HepG2 (cell line): Measurements from ENCODE around the gene CFAP61. TPM values are rescaled to one million over a fixed set of nuclear protein-coding genes. Genes with fewer than 3 reads are reported as not detected.

Experiments
- ATAC-seq: fragments of 200-7000 bp; cut with Tn5 transposase; 3 replicates; pipeline ENCODE4 v1.9.1; 2020; ENCODE audit warnings: mild to moderate bottlenecking, moderate library complexity
- BruUV-seq: library from RNA; stranded (reverse); fragments of 400-500 nt; replicated peaks from 2 replicates; lab custom pipeline; 2021; lab: Mats Ljungman, UMichigan
- CTCF ChIA-PET: fragments of 300-600 bp; formaldehyde crosslinking; extraction: SDS; loops from one replicate; lab custom pipeline; 2021; ENCODE audit warnings: low total read pairs, inconsistent platforms, low intra/inter-chr PET ratio; lab: Yijun Ruan, JAX
- POLR2A ChIA-PET: fragments of 350-600 bp; sonication (Branson Sonifier 250); formaldehyde crosslinking; loops from one replicate; lab custom pipeline; 2020; ENCODE audit warnings: antibody characterized with exemption, inconsistent platforms; lab: Yijun Ruan, JAX
- DNase-seq: peaks from one replicate; pipeline ENCODE4 v3.0.0-alpha.2; 2015; ENCODE audit warnings: low spot score
- FAIRE-seq: peaks from 3 replicates; lab custom pipeline; 2011; peaks lifted over from hg19 to GRCh38; lab: Jason Lieb, UNC
- H2AFZ ChIP-seq: one replicate; pipeline ENCODE4 v1.6.1; 2011; ENCODE audit warnings: low read length, inconsistent platforms
- H3K27ac ChIP-seq: fragments of 300-600 bp; 3 replicates; pipeline ENCODE4 v1.8.0; 2011; ENCODE audit warnings: mixed run types, mild to moderate bottlenecking, mixed read lengths, low read length, inconsistent platforms; ENCODE audit not compliant: insufficient read depth; ENCODE audit errors: extremely low read length
- H3K27me3 ChIP-seq, 2 experiments: fragments of 200-600 bp in 1 of 2; 2 replicates in 1 of 2; 3 replicates in 1 of 2; pipeline versions ENCODE4 v1.6.0 to v1.8.0; 2011; ENCODE audit warnings: low read length in 2 of 2, mild to moderate bottlenecking in 2 of 2, moderate library complexity in 2 of 2, inconsistent platforms in 1 of 2; ENCODE audit not compliant: insufficient read depth in 2 of 2, control insufficient read depth in 1 of 2
- H3K36me3 ChIP-seq, 2 experiments: fragments of 200-600 bp in 1 of 2; replicated peaks in 1 of 2; 2 replicates in 1 of 2; 3 replicates in 1 of 2; pipeline versions ENCODE4 v1.5.1 to v1.8.0; 2011; ENCODE audit warnings: low read length in 2 of 2, inconsistent platforms in 1 of 2; ENCODE audit not compliant: insufficient read depth in 2 of 2, control insufficient read depth in 1 of 2
- H3K4me1 ChIP-seq: 2 replicates; pipeline ENCODE4 v1.5.1; 2012; ENCODE audit warnings: low read length, inconsistent platforms; ENCODE audit not compliant: insufficient read depth
- H3K4me2 ChIP-seq: 2 replicates; pipeline ENCODE4 v1.6.0; 2011; ENCODE audit warnings: low read depth, low read length, inconsistent platforms
- H3K4me3 ChIP-seq, 3 experiments: fragments of 200-600 bp in 1 of 3; sonication (generic), shearing (Covaris generic) in 1 of 3; replicated peaks in 1 of 3; 2 replicates each; pipeline ENCODE4 v1.5.1; 2011 to 2016; ENCODE audit warnings: low read length in 3 of 3, inconsistent platforms in 2 of 3, low read depth in 2 of 3, mild to moderate bottlenecking in 2 of 3, control low read depth in 1 of 3, mixed read lengths in 1 of 3; ENCODE audit not compliant: insufficient read depth in 1 of 3
- H3K79me2 ChIP-seq: one replicate; pipeline ENCODE4 v1.6.1; 2011; ENCODE audit warnings: low read length, inconsistent platforms; ENCODE audit not compliant: insufficient read depth
- H3K9ac ChIP-seq: 2 replicates; pipeline ENCODE4 v1.6.0; 2011; ENCODE audit warnings: mild to moderate bottlenecking, low read depth, low read length, inconsistent platforms; ENCODE audit not compliant: insufficient read depth
- H3K9me3 ChIP-seq: 2 replicates; pipeline ENCODE4 v1.5.1; 2012; ENCODE audit warnings: mild to moderate bottlenecking, low read length
- H4K20me1 ChIP-seq: 2 replicates; pipeline ENCODE4 v1.6.0; 2011; ENCODE audit warnings: inconsistent platforms, mild to moderate bottlenecking, low read length, moderate library complexity; ENCODE audit not compliant: insufficient read depth
- HOXD1 ChIP-seq: sonication (generic); formaldehyde crosslinking; IDR thresholded peaks from 2 replicates; pipeline ENCODE4 v1.5.0; 2020; ENCODE audit warnings: missing genetic modification reagents
- JUNB ChIP-seq: sonication (generic); formaldehyde crosslinking; IDR thresholded peaks from 2 replicates; pipeline ENCODE4 v1.8.0; 2022; ENCODE audit warnings: missing genetic modification reagents, mild to moderate bottlenecking, borderline replicate concordance
- NFE2 ChIP-seq: sonication (generic); formaldehyde crosslinking; IDR thresholded peaks from 2 replicates; pipeline ENCODE4 v1.4.0; 2020; ENCODE audit warnings: missing genetic modification reagents
- RARG ChIP-seq: sonication (generic); formaldehyde crosslinking; IDR thresholded peaks from 2 replicates; pipeline ENCODE4 v1.4.0; 2020; ENCODE audit warnings: low read depth, mild to moderate bottlenecking, missing genetic modification reagents
- ZBTB10 ChIP-seq: sonication (generic); formaldehyde crosslinking; IDR thresholded peaks from 2 replicates; pipeline ENCODE4 v1.4.0; 2020; ENCODE audit warnings: missing genetic modification reagents, borderline replicate concordance
- ZNF800 ChIP-seq: sonication (generic); formaldehyde crosslinking; IDR thresholded peaks from 2 replicates; pipeline ENCODE4 v1.4.0; 2020; ENCODE audit warnings: missing genetic modification reagents
- ZXDC ChIP-seq: sonication (generic); formaldehyde crosslinking; IDR thresholded peaks from 2 replicates; pipeline ENCODE4 v1.5.0; 2020; ENCODE audit warnings: mild to moderate bottlenecking, missing genetic modification reagents
- WGBS: methylation state at CpG from one replicate; pipeline ENCODE4 v1.1.6; 2017; ENCODE audit warnings: low lambda C conversion rate; 5-methylcytosine and 5-hydroxymethylcytosine counted together
- in situ Hi-C: cut with HindIII; loops from 2 replicates; pipeline ENCODE4 v1.10.0; 2017; ENCODE audit warnings: low pct_unique_long_range_greater_than_20kb; ENCODE audit not compliant: extremely low pct_ligation_motif_present
- intact Hi-C: fragments of 100-400 bp; cut with micrococcal nuclease; formaldehyde crosslinking; loops from one replicate; pipeline ENCODE4 v1.10.0; 2022; ENCODE audit not compliant: unreplicated experiment
- polyA plus RNA-seq, 8 experiments: library from polyadenylated mRNA; depleted of rRNA in 3 of 8; stranded (reverse) in 7 of 8; unstranded in 1 of 8; fragments of >200 nt; fragmentation: Illumina TruSeq in 4 of 8; extraction: Trizol in 4 of 8; gene quantifications; 2 replicates each; pipeline versions ENCODE4 v1.2.1 to v1.2.3, GENCODE V29; 2011 to 2016; ENCODE audit warnings: low read depth in 4 of 8, missing spikeins in 1 of 8, mixed read lengths in 1 of 8; ENCODE audit not compliant: insufficient read depth in 1 of 8
- total RNA-seq, 5 experiments: library from RNA; depleted of rRNA; stranded (reverse); fragments of >200 nt; fragmentation: Illumina TruSeq; extraction: Trizol; gene quantifications; 2 replicates each; pipeline ENCODE4 v1.2.3, GENCODE V29; 2016; ENCODE audit warnings: low read depth in 1 of 5

Gene CFAP61
- total and polyA plus RNA-seq, 2 of the 13 experiments (the other 11 are each of a cell fraction or from before 2014, with no cell fraction given) = 0.27 TPM; not detected in 1

DNA sequence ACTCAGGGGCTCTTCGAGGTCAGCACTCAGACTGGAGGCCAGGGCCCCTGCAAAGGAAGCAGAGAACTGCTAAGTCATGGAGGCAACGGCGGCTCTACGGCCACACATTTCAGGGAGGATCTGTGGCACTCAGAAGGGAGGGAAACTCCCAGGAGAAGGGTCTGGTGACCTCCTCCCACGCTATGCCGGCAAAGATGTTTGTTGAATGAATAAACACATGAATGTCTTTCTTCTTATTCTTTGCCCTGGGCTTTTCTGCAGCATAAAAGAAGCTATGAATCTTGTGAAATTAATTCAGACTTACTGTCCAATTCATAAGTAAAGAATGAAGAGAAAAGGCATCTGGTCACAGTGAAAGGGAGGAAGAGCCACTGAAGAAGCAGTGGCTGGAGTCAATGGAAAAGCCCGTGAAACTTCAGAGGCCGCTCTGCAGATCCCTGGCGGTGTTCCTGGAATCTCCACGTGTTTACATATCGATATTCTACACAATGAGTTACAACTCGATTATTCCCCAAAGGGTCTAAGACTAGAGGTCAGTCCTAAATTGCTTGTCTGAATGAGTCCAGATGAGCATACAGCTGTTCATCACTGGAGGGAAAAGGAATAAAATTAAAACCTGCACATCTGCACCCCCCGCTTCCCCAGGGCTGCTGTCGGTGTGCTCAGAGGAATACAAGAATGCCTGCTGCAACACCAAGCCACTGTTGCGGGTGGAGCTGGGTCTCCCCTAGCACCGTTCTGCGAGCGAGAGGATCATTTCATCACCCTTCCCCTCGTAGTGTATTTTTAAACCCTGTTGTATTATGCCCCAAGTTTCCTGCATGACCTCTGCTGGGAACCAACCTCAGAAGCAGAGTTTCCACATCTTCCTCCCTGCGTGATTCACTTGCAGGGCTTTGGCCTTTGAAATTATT lies 341.1 kb downstream of the CFAP61 start:
- no peaks in the 10 kb centered on the region for H4K20me1 ChIP-seq
- 95% methylated on average over 20 of the region's 20 CpGs for WGBS
- H3K9me3 ChIP-seq = no peaks in the 10 kb centered on the region
- H3K27me3 ChIP-seq = no peaks in the 10 kb centered on the region
- no peaks in the 10 kb centered on the region for H3K79me2 ChIP-seq
- H3K4me2 ChIP-seq = no peak overlapping the region
- H3K36me3 ChIP-seq = peaks cover 2% of the 10 kb centered on the region in 2 experiments; a peak in 1 of 5 replicates
- no peak overlapping the region for H3K4me3 ChIP-seq
- no peak for FAIRE-seq
- no peak for TF ChIP-seq ZBTB10 (CRISPR knock-in tag)
- TF ChIP-seq NFE2 (CRISPR knock-in tag) = no peak
- TF ChIP-seq HOXD1 (CRISPR knock-in tag) = no peak
- no peak for TF ChIP-seq JUNB (CRISPR knock-in tag)
- TF ChIP-seq RARG (CRISPR knock-in tag) = no peak
- TF ChIP-seq ZXDC (CRISPR knock-in tag) = no peak
- no peak for TF ChIP-seq ZNF800 (CRISPR knock-in tag)
- TF ChIP-seq, all 625 proteins: peak for 0
- ATAC-seq = no peak
- no peak overlapping the region for H2AFZ ChIP-seq
- H3K9ac ChIP-seq = no peak overlapping the region
- intact Hi-C loops (no loop called here), in situ Hi-C loops (no loop called here)
- CTCF ChIA-PET = no interaction called here
- no peak overlapping the region for H3K27ac ChIP-seq
- no peak for DNase-seq
- no peaks in the 10 kb centered on the region for H3K4me1 ChIP-seq
- no TSS peak for BruUV-seq
- POLR2A ChIA-PET = no interaction called here
